BLaER1 treated with 17β-estradiol and CSF1 and Interleukin-3, amounts not matched to agents 10 nM and 100 nM (cell line): ENCODE data around the gene SPATA20.

Experiments
- H3K27ac ChIP-seq, 11 experiments: shearing (Covaris generic); formaldehyde crosslinking; 2 replicates each; pipeline ENCODE4 v1.8.1; 2022
- H3K27me3 ChIP-seq, 11 experiments: shearing (Covaris generic); formaldehyde crosslinking; 2 replicates each; pipeline ENCODE4 v1.8.1; 2022
- H3K36me3 ChIP-seq, 11 experiments: shearing (Covaris generic); formaldehyde crosslinking; 2 replicates each; pipeline ENCODE4 v1.8.1; 2022
- H3K4me1 ChIP-seq, 10 experiments: shearing (Covaris generic); formaldehyde crosslinking; 2 replicates each; pipeline ENCODE4 v1.8.1; 2022
- H3K4me2 ChIP-seq, 11 experiments: shearing (Covaris generic); formaldehyde crosslinking; 2 replicates each; pipeline ENCODE4 v1.8.1; 2022
- H3K4me3 ChIP-seq, 10 experiments: shearing (Covaris generic); formaldehyde crosslinking; 2 replicates each; pipeline ENCODE4 v1.8.1; 2022
- H3K9ac ChIP-seq, 11 experiments: shearing (Covaris generic); formaldehyde crosslinking; 2 replicates each; pipeline ENCODE4 v1.8.1; 2022
- H3K9me3 ChIP-seq, 11 experiments: shearing (Covaris generic); formaldehyde crosslinking; replicated peaks in 1 of 11; 2 replicates each; pipeline ENCODE4 v1.8.1; 2022
- H4K20me1 ChIP-seq, 11 experiments: shearing (Covaris generic); formaldehyde crosslinking; 2 replicates each; pipeline ENCODE4 v1.8.1; 2022
- Cebpa-rat ChIP-seq, 11 experiments: shearing (Covaris generic); IDR thresholded peaks; 2 replicates each; pipeline ENCODE4 v1.8.1; 2022

Gene SPATA20

GRCh38 chr17:50586421-50587247 is 39.7 kb downstream of the SPATA20 start:
- H3K27ac ChIP-seq = no peak overlapping the region
- H3K9me3 ChIP-seq = no peaks in the 10 kb centered on the region
- no peaks in the 10 kb centered on the region for H3K36me3 ChIP-seq
- no peaks in the 10 kb centered on the region; a peak in 2 of 22 replicates for H4K20me1 ChIP-seq
- peak overlapping the region in 8 of 11 experiments; percentile 10 to 49 (median 40); a peak in 11 of 22 replicates for H3K4me2 ChIP-seq
- peaks cover 0 to 19% (median 10%) of the 10 kb centered on the region in 10 experiments; a peak in 13 of 20 replicates for H3K4me1 ChIP-seq
- no peaks in the 10 kb centered on the region for H3K27me3 ChIP-seq
- no peak overlapping the region for H3K4me3 ChIP-seq
- no peak for TF ChIP-seq Cebpa-rat (IDR thresholded peaks at IDR 0.05)
- H3K9ac ChIP-seq = no peak overlapping the region

GRCh38 chr17:50587571-50587970 is 40.6 kb downstream of the SPATA20 start:
- no peaks in the 10 kb centered on the region; a peak in 2 of 22 replicates for H4K20me1 ChIP-seq
- H3K9me3 ChIP-seq = no peaks in the 10 kb centered on the region
- H3K36me3 ChIP-seq = no peaks in the 10 kb centered on the region
- H3K27ac ChIP-seq = no peak overlapping the region
- no peak for TF ChIP-seq Cebpa-rat (IDR thresholded peaks at IDR 0.05)
- H3K4me3 ChIP-seq = no peak overlapping the region
- H3K27me3 ChIP-seq = no peaks in the 10 kb centered on the region
- H3K9ac ChIP-seq = no peak overlapping the region
- peaks cover 0 to 22% (median 13%) of the 10 kb centered on the region in 10 experiments; a peak in 13 of 20 replicates for H3K4me1 ChIP-seq
- H3K4me2 ChIP-seq = peak overlapping the region in 7 of 11 experiments; percentile 10 to 49 (median 41); a peak in 11 of 22 replicates

GRCh38 chr17:50588391-50589049 is 41.5 kb downstream of the SPATA20 start:
- Histone ChIP-seq H3K27me3 (no peaks in the 10 kb centered on the region), H3K9me3 (no peaks in the 10 kb centered on the region), H3K4me2 (no peak overlapping the region), H3K27ac (no peak overlapping the region), H3K4me3 (no peak overlapping the region), H3K9ac (no peak overlapping the region), H3K4me1 (peaks cover 0 to 22% (median 13%) of the 10 kb centered on the region in 10 experiments; a peak in 13 of 20 replicates), H4K20me1 (no peaks in the 10 kb centered on the region; a peak in 2 of 22 replicates), H3K36me3 (no peaks in the 10 kb centered on the region)
- no peak for TF ChIP-seq Cebpa-rat (IDR thresholded peaks at IDR 0.05)

GRCh38 chr17:50589095-50589705 is 42.2 kb downstream of the SPATA20 start:
- Histone ChIP-seq H3K27me3 (no peaks in the 10 kb centered on the region), H3K36me3 (no peaks in the 10 kb centered on the region), H3K9me3 (no peaks in the 10 kb centered on the region)

GRCh38 chr17:50590946-50591737 is 44.2 kb downstream of the SPATA20 start:
- Histone ChIP-seq H3K9ac (no peak overlapping the region), H3K9me3 (no peaks in the 10 kb centered on the region), H3K4me2 (no peak overlapping the region), H4K20me1 (no peaks in the 10 kb centered on the region; a peak in 2 of 22 replicates), H3K27me3 (no peaks in the 10 kb centered on the region), H3K4me3 (no peak overlapping the region), H3K4me1 (peaks cover 11 to 33% (median 19%) of the 10 kb centered on the region in 10 experiments), H3K36me3 (no peaks in the 10 kb centered on the region), H3K27ac (no peak overlapping the region)
- TF ChIP-seq Cebpa-rat (IDR thresholded peaks at IDR 0.05) = no peak

More at GRCh38 chr17:50589095-50589705, 42.2 kb downstream of the SPATA20 start:
- Histone ChIP-seq H3K4me2 (no peak overlapping the region), H3K9ac (no peak overlapping the region), H4K20me1 (no peaks in the 10 kb centered on the region; a peak in 2 of 22 replicates), H3K4me1 (peaks cover 2 to 23% (median 14%) of the 10 kb centered on the region in 10 experiments), H3K4me3 (no peak overlapping the region), H3K27ac (no peak overlapping the region)
- no peak for TF ChIP-seq Cebpa-rat (IDR thresholded peaks at IDR 0.05)

GRCh38 chr17:50593321-50593720 is 46.3 kb downstream of the SPATA20 start:
- Histone ChIP-seq H3K27me3 (no peaks in the 10 kb centered on the region), H3K4me1 (peaks cover 0 to 22% (median 10%) of the 10 kb centered on the region in 10 experiments; a peak in 14 of 20 replicates), H3K36me3 (no peaks in the 10 kb centered on the region), H3K9ac (no peak overlapping the region), H3K4me3 (no peak overlapping the region), H3K4me2 (no peak overlapping the region), H4K20me1 (no peaks in the 10 kb centered on the region), H3K9me3 (no peaks in the 10 kb centered on the region), H3K27ac (peak overlapping the region in 3 of 11 experiments; percentile 34 to 46 (median 35); a peak in 2 of 22 replicates)
- TF ChIP-seq Cebpa-rat (IDR thresholded peaks at IDR 0.05) = no peak

- TF ChIP-seq Cebpa-rat (IDR thresholded peaks at IDR 0.05) = peak in 1 of 11 experiments; percentile 29; a peak in 1 of 22 replicates
- H3K9ac ChIP-seq = no peak overlapping the region
- H3K4me2 ChIP-seq = peak overlapping the region in 10 of 11 experiments; percentile 6 to 76 (median 41); a peak in 15 of 22 replicates
Observed at GRCh38 chr17:50594128-50594823, 47.3 kb downstream of the SPATA20 start.

GRCh38 chr17:50594892-50595291 is 47.9 kb downstream of the SPATA20 start:
- no peak for TF ChIP-seq Cebpa-rat (IDR thresholded peaks at IDR 0.05)
- Histone ChIP-seq H3K27me3 (no peaks in the 10 kb centered on the region), H3K4me1 (peaks cover 0 to 22% (median 10%) of the 10 kb centered on the region in 10 experiments; a peak in 14 of 20 replicates), H3K9ac (no peak overlapping the region), H3K27ac (peak overlapping the region in 1 of 11 experiments; percentile 46; a peak in 2 of 22 replicates), H3K36me3 (no peaks in the 10 kb centered on the region), H3K4me2 (peak overlapping the region in 10 of 11 experiments; percentile 6 to 76 (median 41); a peak in 15 of 22 replicates), H3K9me3 (no peaks in the 10 kb centered on the region), H4K20me1 (no peaks in the 10 kb centered on the region), H3K4me3 (no peak overlapping the region)

More at GRCh38 chr17:50594128-50594823, 47.3 kb downstream of the SPATA20 start:
- no peaks in the 10 kb centered on the region for H3K9me3 ChIP-seq
- no peaks in the 10 kb centered on the region for H3K36me3 ChIP-seq
- H3K4me3 ChIP-seq = no peak overlapping the region
- peaks cover 0 to 22% (median 10%) of the 10 kb centered on the region in 10 experiments; a peak in 14 of 20 replicates for H3K4me1 ChIP-seq
- H3K27me3 ChIP-seq = no peaks in the 10 kb centered on the region
- H3K27ac ChIP-seq = peak overlapping the region in 3 of 11 experiments; percentile 34 to 46 (median 35); a peak in 5 of 22 replicates
- H4K20me1 ChIP-seq = no peaks in the 10 kb centered on the region
